NCI-H524 (cell line): ENCODE results near the gene YJU2.
"Not testable (repeated sequence)": the region's sequence is repeated elsewhere in the genome, so short reads cannot be mapped to it uniquely, and the experiment has no call there.

Experiments used
- DNase-seq, 2 experiments: peaks; one replicate each; lab custom pipeline; 2025; lab: John Stamatoyannopoulos, UW

The YJU2 gene

GRCh38 chr19:4228765-4229178, 18.1 kb upstream of the YJU2 start:
- no peak for DNase-seq

- no peak for DNase-seq
Measured at GRCh38 chr19:4229179-4229931, 17.5 kb upstream of the YJU2 start, which contains the start of gene EBI3. EBI3 (plus strand) TSS chr19:4229523; CDS start chr19:4229551, 28 bp downstream.

- DNase-seq, result not testable (repeated sequence)
Measured at GRCh38 chr19:4230237-4230636, 16.6 kb upstream of the YJU2 start.

- not testable (repeated sequence) for DNase-seq
Measured at GRCh38 chr19:4231521-4231920, 15.4 kb upstream of the YJU2 start.

- DNase-seq, result not testable (repeated sequence)
Measured at GRCh38 chr19:4232139-4232538, 14.7 kb upstream of the YJU2 start.

- peak in 1 of 2 experiments; percentile 75 for DNase-seq
Measured at GRCh38 chr19:4232614-4233281, 14.1 kb upstream of the YJU2 start.

- peak; percentile 27 to 77 for DNase-seq
Measured at GRCh38 chr19:4233282-4233853, 13.5 kb upstream of the YJU2 start.

- DNase-seq, result peak in 1 of 2 experiments; percentile 66
Measured at GRCh38 chr19:4234142-4234861, 12.6 kb upstream of the YJU2 start.

- DNase-seq, result no peak
Measured at GRCh38 chr19:4234862-4235201, 12.0 kb upstream of the YJU2 start.

GRCh38 chr19:4237510-4237909, 9.4 kb upstream of the YJU2 start:
- not testable (repeated sequence) for DNase-seq

GRCh38 chr19:4238831-4239230, 8.0 kb upstream of the YJU2 start:
- DNase-seq, result peak in 1 of 2 experiments; percentile 27

GRCh38 chr19:4241824-4242430, 5.0 kb upstream of the YJU2 start:
- DNase-seq, result no peak

- not testable (repeated sequence) for DNase-seq
Measured at GRCh38 chr19:4245938-4246337, 942 bp upstream of the YJU2 start.

GRCh38 chr19:4256563-4256962, 9.7 kb downstream of the YJU2 start:
- DNase-seq, result no peak

GRCh38 chr19:4257025-4257424, 10.1 kb downstream of the YJU2 start:
- DNase-seq, result no peak

GRCh38 chr19:4258181-4258580, 11.3 kb downstream of the YJU2 start:
- no peak for DNase-seq

GRCh38 chr19:4260613-4261191, 13.8 kb downstream of the YJU2 start:
- DNase-seq, result no peak

- no peak for DNase-seq
Measured at GRCh38 chr19:4264812-4265211, 17.9 kb downstream of the YJU2 start.

GRCh38 chr19:4266253-4267000, 19.5 kb downstream of the YJU2 start:
- DNase-seq, result no peak

GRCh38 chr19:4267101-4267900, 20.4 kb downstream of the YJU2 start:
- DNase-seq, result peak; percentile 34 to 77
